Measurements from ENCODE around the gene CHMP4A.
A peak's percentile ranks its signal among the peaks of the same experiment; 100 is the strongest.
"Not testable (repeated sequence)": the region's sequence is repeated elsewhere in the genome, so short reads cannot be mapped to it uniquely, and the experiment has no call there.

CHMP4A gene

DNA sequence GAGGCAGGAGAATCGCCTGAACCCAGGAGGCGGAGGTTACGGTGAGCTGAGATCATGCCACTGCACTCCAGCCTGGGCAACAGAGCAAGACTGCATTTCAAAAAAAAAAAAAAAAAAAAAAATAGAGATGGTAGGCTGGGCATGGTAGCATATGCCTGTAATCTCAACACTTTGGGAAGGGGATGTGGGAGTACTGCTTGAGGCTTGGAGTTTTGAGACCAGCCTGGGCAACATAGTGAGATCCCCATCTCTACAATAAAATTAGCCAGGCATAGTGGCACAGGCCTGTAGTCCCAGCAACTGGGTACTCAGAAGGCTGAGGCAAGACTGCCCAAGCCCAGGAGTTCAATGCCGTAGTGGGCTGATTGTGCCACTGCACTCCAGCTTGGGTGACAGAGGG, 9.7 kb upstream of the CHMP4A start:
- DNase-seq = not testable (repeated sequence)

DNA sequence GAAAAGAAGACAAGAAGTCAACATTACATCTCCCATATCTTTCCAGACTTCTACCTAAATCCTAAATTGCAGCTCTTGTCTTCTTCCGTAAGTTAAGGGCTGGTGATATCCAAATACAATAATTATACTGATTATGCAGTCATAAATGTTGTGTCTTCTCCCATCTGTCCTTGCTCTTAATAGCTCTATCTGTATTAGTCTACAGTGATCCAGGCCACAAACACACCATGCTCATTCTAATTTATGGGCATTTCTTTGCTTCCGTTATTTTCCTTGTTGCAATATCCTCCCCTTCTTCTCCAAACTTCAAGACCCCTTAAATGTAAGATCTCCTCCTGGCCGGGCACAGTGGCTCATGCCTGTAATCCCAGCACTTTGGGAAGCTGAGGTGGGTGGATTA, 6.2 kb upstream of the CHMP4A start:
- DNase-seq = no peak

DNA sequence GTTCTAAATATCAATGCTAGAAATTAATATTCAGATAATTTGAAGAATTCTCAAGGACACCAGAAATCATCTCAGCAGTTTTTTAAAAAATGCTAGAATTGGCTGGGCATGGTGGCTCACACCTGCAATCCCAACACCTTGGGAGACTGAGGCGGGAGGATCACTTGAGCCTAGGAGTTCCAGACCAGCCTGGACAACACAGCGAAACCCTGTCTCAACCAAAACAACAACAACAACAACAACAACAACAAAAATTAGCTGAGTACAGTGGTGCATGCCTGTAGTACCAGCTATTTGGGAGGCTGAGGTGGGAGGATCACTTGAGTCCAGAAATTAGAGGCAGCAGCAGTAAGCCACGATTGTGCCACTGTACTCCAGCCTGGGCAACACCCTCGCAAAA, 5.8 kb upstream of the CHMP4A start:
- no peak for DNase-seq

DNA sequence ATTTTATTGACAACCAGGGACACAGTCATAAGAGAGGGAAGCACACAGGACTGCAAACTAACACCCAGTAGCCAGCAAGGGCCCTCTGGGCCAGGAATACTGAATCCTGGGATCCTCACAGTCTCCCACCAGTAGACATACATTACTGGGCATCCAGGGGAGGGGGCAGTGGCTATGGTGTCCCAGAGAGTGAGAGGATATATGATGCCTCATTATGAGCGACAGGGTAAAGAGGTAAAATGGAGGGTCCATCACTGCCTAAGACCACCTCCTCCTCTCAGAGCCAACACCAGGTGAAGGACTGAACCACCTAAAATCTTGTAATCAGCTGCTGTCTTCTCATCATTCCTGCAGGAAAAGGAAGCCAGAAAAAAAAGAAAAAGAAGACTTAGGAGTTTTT, 3.6 kb upstream of the CHMP4A start:
- DNase-seq = not testable (repeated sequence)

DNA sequence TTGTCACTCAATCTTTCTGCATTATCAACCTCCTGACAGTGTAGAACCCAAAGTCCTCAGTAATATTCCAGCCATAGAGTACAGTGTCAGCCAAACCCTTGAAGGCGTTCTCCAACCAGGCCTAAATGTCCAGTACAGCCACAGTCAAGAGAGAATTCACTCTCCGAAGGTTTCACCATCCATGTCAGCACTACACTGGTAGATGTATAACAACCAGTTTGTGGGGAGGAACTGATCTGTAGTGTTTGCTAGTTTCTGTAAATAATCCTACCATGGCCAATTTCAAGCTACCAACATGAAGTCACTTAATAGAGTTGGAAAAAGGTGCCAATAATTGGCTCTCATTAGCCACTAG, 3.0 kb upstream of the CHMP4A start:
- DNase-seq = no peak

DNA sequence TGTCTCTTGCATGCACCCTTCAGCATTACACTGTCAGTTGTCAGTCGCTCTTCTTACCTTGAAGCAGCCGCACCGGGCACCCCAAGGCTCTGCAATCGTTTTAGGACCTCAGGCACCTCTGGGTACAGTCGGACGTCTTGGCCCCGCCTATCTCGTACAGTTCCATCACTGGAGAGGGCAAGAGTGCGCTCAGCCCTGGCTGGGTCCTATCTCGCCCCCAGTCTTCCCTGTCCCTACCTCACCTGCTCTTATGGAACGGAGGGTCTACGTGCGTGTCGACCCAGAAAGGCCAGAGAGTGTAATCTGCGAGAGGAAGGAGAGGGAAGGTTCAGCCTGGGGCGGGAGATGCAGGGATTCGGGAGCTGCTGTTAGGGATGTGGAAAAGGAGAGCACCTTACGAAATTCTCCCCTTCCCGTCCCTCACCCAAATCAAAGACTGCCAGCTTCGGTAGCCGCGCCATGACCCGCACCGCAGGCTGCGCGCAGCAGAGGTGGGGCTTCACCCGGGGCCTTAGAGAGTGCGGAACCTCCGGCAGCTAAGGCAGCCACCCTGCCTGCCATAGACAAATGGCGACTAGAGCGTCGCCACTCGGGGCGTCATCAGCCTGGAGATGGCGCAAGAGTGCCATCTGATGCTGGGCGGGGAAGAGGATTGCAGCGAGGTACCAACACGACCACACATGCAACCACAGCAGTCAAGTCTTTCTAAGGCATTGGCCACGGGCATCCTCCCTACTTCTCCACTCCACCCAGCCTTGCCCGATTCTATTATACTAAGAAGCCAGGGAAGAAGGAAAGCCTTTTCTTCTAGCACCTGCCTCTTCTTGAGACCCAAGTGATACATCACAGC, 2.4 kb upstream of the CHMP4A start, which contains the start of gene MDP1:
Gene MDP1 (minus strand): TSS at position 572 of the 850 bp plus-strand sequence. CDS start 111 bp downstream, at position 461.
- peak; percentile 82 to 87 for DNase-seq

DNA sequence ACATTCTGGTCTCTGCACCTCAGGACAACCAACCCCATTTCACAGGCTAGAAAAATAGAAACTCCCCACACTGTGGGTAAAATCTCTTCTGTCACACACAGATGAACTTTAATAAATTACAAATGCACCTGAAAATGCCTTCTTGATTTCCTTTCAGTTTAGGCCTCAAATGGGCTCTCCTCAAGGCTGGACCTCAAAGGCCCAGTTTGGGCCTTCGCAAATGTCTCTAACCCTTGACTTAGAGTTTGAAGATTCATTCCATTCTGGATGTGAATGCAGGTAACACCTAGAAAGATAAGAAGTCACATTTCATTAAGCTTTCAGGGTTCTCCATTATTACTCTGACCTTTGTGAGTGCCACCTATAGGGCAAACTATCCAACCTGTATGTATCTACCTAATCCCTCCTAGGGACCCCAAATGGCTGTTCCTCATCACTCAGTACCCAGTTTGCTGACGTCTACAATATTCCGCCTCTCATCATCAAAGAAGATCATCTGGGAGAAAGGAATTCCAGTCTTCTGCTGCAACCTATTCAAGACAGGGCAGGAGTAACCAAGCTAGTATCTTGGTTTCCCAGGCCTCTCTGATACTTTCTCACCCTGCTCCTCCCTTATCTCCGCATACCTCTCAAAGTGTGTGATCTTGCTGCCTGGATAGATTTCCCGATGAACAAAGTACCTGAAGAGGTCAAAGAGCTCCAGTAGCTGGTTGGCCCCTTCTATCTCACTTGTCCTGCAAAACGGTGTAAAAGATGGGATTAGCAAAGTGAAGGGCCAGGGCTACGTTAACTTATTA, 776 bp upstream of the CHMP4A start:
- DNase-seq = no peak

DNA sequence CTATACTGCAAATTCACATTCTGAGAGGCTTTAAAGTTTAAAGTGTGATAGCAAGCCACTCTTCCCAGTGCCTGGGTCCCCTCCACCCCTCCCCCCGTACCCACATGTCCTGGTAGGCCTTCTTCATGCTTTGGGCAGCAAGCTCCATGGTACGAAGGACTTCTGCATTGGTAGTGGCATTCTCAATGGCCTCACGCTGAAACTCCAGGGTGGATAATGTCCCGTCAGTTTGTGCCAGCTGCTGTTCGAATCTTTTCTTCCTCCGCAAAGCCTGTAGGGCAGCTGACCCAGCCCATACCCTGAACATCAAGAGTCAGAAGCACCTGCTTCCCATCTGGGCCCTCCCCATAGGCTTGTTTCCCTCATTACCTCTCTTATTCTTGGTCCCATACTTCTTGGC, 2.0 kb downstream of the CHMP4A start:
- no peak for DNase-seq

DNA sequence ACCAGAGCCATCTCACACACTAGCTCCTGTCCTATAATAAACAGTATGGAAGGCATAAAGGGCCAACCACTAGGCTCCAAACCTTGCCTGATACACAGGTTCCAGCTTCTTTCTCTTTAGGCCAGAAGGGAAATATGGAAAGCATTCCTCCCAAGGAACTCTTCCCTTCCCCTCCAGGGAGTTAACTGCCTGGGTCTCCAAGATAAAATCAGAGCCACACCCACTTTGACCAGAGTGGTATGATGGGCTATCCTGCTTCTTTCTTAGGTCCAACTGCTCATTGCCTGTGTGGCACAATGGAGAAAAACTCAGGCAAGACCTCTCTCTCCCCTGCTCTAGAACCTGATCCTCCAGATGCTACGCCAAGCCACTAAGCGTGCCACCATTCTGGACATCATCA, 5.7 kb downstream of the CHMP4A start:
- DNase-seq = no peak

DNA sequence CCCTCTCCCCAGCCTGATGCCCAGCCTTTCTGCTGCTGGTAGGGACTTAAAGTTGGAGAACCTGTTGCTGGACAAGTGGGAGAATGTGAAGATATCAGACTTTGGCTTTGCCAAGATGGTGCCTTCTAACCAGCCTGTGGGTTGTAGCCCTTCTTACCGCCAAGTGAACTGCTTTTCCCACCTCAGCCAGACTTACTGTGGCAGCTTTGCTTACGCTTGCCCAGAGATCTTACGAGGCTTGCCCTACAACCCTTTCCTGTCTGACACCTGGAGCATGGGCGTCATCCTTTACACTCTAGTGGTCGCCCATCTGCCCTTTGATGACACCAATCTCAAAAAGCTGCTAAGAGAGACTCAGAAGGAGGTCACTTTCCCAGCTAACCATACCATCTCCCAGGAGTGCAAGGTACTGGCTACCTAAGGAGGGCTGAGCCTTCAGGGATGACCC, 6.2 kb downstream of the CHMP4A start:
- DNase-seq = no peak

DNA sequence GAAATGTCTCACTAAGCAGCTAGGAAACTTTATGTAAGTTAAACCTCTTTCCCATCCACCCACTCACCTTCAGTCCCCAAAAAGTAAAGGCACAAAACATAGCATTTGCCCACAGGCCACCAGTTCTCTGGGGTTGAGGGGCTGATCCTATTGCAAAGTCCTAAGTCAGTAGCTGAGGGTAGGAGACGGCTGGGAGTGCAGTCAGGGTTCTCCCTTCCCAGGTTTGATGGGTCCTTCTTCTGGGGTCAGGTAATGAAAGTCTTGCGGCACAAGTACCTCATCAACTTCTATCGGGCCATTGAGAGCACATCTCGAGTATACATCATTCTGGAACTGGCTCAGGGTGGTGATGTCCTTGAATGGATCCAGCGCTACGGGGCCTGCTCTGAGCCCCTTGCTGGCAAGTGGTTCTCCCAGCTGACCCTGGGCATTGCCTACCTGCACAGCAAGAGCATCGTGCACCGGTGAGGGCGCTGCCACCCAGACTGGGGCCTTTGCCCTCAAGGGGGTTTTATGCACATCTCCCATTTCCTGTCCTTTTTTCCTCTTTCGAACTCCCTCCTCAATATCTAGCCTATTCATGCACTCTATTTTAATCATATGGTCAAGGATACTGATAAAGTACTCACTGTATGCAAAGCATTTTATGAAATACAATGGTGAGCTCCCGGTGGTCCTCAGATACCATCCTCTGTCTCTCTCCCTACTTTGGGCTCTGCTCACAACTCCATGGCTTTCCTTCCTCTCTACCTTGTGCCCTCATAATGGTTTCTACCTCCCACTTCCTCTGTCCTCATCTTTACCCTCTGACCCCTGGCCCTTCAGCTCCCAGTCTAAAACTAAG, 6.8 kb downstream of the CHMP4A start:
- no peak for DNase-seq

DNA sequence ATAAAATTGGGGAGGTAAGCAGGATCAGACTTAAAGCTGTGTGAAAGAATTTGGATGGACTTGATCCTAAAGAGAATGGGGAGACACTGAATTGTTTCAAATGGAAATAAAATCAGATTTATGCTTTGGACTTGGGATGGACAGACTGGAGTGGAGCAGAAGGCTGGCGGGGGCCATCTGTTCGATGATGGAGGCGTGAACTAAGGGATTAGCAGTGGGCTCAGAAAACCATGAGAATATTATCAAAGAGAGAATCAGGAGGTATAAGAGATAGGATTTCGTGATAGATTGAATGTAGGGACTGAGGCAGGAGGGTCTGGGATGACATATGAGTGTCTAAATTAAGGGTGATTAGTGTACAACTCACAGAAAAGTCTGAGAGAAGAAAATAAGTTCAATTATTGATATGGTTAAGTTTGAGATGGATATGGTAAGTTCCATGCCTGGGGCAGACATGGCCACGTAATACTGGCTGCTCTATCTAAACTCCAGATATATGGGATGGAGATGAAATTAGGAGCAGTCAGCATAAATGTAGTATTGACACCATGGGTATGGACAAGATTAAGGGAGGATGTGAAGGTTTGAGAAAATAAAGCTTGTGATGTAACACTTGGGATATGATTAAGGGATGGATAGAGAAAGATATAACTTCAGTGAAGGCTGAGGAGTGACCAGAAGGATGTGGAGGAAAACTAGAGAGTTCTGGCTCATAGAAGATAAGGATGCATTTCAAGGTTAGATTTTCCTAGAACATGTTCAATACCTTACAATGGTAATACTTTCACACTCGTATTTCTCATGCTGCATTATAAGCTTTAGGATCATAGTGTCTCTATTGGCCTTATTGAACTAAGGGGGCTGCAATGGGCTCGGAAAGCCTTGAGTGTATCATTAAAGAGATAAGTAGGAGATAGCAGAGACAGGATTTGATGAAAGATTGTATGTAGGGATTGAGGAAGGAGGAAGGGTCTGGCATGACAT, 8.8 kb downstream of the CHMP4A start:
- no peak for DNase-seq

DNA sequence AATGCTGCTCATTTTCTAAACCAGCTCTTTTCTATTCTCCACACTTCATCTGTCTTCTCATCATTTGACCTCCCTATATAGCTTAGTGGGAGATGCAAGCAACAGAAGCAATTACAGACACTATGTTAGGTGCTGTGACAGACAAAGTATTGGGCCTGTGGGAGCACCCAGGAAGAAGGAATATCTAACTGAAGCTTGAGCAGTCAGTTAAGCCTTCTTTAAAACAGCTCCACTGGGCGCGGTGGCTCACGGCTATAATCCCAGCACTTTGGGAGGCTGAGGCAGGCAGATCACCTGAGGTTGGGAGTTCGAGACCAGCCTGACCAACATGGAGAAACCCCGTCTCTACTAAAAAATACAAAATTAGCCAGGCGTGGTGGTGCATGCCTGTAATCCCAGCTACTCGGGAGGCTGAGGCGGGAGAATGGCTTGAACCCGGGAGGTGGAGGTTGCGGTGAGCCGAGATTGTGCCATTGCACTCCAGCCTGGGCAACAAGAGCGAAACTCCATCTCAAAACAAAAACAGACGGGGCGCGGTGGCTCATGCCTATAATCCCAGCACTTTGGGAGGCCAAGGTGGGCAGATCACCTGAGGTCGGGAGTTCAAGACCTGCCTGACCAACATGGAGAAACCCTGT, 9.9 kb downstream of the CHMP4A start:
- DNase-seq = not testable (repeated sequence)

DNA sequence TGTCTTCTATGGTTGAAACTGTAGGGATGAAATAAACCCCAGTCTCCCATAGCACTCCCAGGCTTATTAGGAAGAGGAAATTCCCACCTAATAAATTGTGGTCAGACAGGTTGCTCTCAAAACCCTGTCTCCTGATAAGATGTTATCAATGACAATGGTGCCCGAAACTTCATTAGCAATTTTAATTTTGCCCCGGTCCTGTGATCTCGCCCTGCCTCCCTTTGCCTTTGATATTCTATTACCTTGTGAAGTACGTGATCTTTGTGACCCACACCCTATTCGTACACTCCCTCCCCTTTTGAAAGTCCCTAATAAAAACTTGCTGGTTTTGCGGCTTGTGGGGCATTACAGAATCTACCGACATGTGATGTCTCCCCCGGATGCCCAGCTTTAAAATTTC, 10.8 kb downstream of the CHMP4A start:
- DNase-seq = not testable (repeated sequence)

DNA sequence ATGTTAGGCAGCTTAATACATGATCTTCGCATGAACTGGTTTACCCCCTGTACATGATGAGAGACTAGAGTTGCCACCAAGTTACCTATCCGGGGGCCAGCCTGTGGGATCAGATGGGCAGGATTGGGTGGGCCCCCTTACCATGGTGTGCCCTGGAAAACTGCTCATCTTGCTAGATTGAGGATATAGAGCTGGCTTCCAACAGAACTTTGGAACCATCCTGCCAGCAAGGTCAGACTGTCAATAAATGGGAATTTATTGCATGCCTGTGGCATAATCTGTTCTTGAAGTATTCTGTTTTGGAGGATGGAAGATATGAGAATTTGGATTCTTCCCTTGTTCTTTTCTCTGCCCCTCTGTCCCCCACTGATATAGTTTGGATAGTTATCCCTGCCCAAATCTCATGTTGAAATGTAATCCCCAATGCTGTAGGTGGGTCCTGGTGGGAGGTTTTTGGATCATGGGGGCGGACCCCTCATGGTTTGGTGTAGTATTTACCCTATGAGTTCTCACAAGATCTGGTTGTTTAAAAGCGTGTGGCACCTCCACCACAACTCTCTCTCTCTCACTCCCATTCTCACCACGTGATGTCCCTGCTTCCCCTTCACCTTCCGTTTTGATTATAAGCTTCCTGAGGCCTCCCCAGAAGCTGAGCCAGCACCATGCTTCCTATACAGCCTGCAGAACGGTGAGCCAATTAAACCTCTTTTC, 14.3 kb downstream of the CHMP4A start:
- no peak for DNase-seq

DNA sequence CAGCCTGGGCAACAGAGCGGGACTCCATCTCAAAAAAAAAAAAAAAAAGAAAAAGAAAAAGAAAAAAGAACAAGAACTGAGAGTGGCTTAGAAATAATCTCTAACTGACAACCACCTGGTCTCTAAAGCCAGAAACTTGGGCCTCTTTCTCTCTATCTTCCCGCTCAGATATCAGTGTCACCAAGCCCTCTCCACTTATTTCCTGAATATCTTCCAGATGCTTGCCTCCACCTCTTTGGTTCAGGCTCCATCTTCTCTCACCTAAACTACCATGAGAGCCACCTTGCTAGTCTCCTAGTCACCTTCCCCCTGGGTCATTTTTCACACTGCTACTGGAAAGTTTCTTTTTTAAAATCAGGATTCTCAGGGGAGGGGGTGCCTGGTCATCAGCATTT, 16.2 kb downstream of the CHMP4A start:
- DNase-seq = no peak

DNA sequence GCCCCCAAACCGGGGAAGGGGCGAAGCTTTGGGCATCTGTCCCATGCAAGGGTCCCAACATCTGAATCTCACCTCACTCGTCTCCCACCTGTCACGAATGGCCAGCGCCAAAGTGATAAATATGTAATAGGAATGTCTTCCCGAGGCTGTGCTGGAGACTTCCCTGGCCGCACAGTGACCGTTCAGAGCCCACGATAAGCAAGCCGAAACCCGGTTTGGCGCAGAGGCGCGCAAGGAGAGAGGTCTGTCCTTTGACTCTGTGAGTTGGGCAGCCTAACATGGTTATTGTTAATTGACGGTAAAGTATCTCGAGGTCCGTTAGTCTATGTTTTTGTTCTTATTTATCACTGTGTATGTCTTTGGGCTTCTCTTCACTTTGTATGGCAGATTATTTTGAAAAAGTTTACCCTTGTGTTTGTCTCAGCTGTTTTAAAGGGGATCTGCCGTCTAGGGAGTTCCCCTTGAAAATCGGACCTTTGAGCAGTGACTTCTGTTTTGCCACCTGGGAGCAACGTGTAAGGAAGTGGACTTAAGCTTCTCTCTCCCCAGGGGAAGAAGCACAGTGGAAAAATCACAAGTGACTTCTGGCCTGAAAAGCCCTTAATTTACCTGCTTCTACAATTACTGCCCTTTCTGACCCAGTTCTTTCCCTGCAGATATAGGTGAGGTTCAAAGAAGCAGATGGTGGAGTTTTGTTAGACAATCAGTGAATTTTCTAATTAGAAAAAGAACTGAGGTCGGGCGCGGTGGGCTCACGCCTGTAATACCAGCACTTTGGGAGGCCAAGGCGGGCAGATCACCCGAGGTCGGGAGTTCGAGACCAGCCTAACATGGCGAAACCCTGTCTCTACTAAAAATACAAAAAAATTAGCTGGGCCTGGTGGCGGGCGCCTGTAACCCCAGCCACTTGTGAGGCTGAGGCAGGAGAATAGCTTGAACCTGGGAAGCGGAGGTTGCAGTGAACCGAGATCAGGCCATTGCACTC, 16.9 kb downstream of the CHMP4A start:
- no peak for DNase-seq

DNA sequence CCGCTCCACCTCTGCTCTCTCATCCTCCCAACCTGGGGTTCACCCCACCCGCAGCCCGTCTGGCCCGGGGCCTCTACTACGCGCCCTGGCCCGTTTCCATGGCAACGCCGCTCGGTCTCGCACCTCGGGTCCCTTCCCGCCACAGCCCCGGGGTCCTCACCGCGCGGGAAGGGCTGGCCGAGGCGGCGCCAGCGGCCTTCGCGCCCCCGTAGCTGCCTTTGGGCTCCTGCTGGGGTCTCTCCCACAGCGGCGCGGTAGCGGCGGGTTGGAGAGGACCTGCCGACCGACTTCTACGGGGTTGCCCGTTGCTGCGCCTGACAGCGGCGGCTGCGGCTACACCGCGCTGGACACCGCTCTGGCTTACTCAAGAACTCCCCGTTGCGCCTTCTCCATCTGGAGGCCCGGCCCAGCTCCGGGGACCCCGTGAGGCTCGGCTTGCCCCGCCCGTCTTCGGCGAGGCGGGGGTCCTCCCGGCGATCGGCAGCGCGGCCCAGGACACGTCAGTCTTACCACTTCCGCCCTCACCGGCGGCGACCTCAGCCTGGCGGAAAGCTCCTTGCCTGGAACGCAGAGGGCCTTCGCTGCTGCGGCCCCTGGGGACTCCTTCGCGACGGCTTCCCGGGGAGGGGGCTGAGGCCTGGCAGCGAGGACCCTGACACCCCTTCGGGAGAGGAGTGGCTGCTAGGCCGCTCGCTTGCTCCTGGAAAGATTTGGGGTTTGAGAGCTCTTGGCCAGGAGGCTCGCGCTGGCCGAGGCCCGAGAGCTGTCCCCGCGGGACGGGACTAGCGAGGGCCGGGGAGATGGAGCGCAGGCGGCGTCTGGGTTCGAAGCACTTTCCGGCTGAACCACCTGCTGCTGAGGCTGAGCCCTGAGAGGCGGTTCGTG, 17.9 kb downstream of the CHMP4A start, which contains the start of gene TM9SF1:
Gene TM9SF1 (minus strand): TSS at position 256 of the 885 bp plus-strand sequence. CDS start 422 bp downstream, outside the sequence.
- peak; percentile 84 to 86 for DNase-seq

Data from activated CD4-positive, alpha-beta T cell treated with anti-CD3 and anti-CD28 coated beads, Interleukin-2, amount 50 U/mL, for 48 hours (primary cell).